K562 (cell line): ENCODE measurements around the gene PLAC9. TPM values are rescaled to one million over a fixed set of nuclear protein-coding genes. Genes with fewer than 3 reads are reported as not detected.

Source experiments
- ATAC-seq: fragments of 200-7000 bp; cut with Tn5 transposase; 3 replicates; pipeline ENCODE4 v1.9.1; 2020; ENCODE audit warnings: moderate library complexity
- BruUV-seq: library from RNA; stranded (reverse); fragments of 400-500 nt; replicated peaks from 2 replicates; lab custom pipeline; 2021; lab: Mats Ljungman, UMichigan
- CTCF ChIA-PET: fragments of 300-600 bp; formaldehyde crosslinking; extraction: SDS; loops from one replicate; lab custom pipeline; 2021; ENCODE audit warnings: low intra/inter-chr PET ratio; lab: Yijun Ruan, JAX
- POLR2A ChIA-PET: fragments of 300-600, 350-650 bp; sonication (Branson Sonifier 250); formaldehyde crosslinking; extraction: SDS; loops from one replicate; lab custom pipeline; 2021; ENCODE audit warnings: antibody characterized with exemption, inconsistent platforms; lab: Yijun Ruan, JAX
- DNase-seq, 4 experiments: peaks; one replicate each; pipeline versions ENCODE4 v3.0.0 to v3.0.0-alpha.2; 2011 to 2018; ENCODE audit warnings: low spot score in 3 of 4, mixed read lengths in 3 of 4; ENCODE audit errors: extremely low read depth in 1 of 4
- FAIRE-seq: peaks from 2 replicates; lab custom pipeline; 2011; peaks lifted over from hg19 to GRCh38; lab: Jason Lieb, UNC
- H2AFZ ChIP-seq: 2 replicates; pipeline ENCODE4 v1.6.0; 2011; ENCODE audit warnings: low read depth, low read length, control low read depth, inconsistent platforms
- H3K27ac ChIP-seq: fragments of 200-600 bp; 3 replicates; pipeline ENCODE4 v1.8.0; 2011; ENCODE audit warnings: low read depth, mild to moderate bottlenecking, control low read depth, inconsistent platforms, low read length, moderate library complexity, mixed read lengths; ENCODE audit errors: extremely low read depth
- H3K27me3 ChIP-seq, 2 experiments: fragments of 300-600 bp in 1 of 2; 2 replicates in 1 of 2; 3 replicates in 1 of 2; pipeline versions ENCODE4 v1.6.0 to v1.8.0; 2011; ENCODE audit warnings: inconsistent platforms in 2 of 2, low read length in 2 of 2, mild to moderate bottlenecking in 1 of 2, mixed read lengths in 1 of 2, moderate library complexity in 1 of 2; ENCODE audit not compliant: control insufficient read depth in 2 of 2, insufficient read depth in 2 of 2
- H3K36me3 ChIP-seq: fragments of 300-600 bp; 3 replicates; pipeline ENCODE4 v1.8.0; 2011; ENCODE audit warnings: mild to moderate bottlenecking, low read length, inconsistent platforms; ENCODE audit not compliant: control insufficient read depth, insufficient read depth
- H3K4me1 ChIP-seq, 2 experiments: fragments of 200-600 bp in 1 of 2; replicated peaks in 1 of 2; 2 replicates in 1 of 2; 3 replicates in 1 of 2; pipeline versions ENCODE4 v1.5.1 to v1.8.0; 2011; ENCODE audit warnings: inconsistent platforms in 2 of 2, low read length in 2 of 2, mild to moderate bottlenecking in 1 of 2, mixed read lengths in 1 of 2, moderate library complexity in 1 of 2; ENCODE audit not compliant: control insufficient read depth in 2 of 2, insufficient read depth in 2 of 2
- H3K4me2 ChIP-seq: 2 replicates; pipeline ENCODE4 v1.6.1; 2011; ENCODE audit warnings: low read length, control low read depth, inconsistent platforms, mixed read lengths; ENCODE audit not compliant: insufficient read depth
- H3K4me3 ChIP-seq: fragments of 200-600 bp; sonication (generic), shearing (Covaris generic); 2 replicates; pipeline ENCODE4 v1.5.1; 2016; ENCODE audit warnings: control low read depth, inconsistent platforms
- H3K79me2 ChIP-seq: fragments of 200-600 bp; 3 replicates; pipeline ENCODE4 v1.8.0; 2011; ENCODE audit warnings: low read length, inconsistent platforms; ENCODE audit not compliant: control insufficient read depth, insufficient read depth
- H3K9ac ChIP-seq, 2 experiments: 2 replicates each; pipeline versions ENCODE4 v1.6.0 to v1.6.1; 2011; ENCODE audit warnings: low read depth in 2 of 2, low read length in 2 of 2, control low read depth in 1 of 2, inconsistent platforms in 1 of 2, mild to moderate bottlenecking in 1 of 2, mixed read lengths in 1 of 2; ENCODE audit not compliant: insufficient read depth in 1 of 2
- H3K9me1 ChIP-seq: one replicate; pipeline ENCODE4 v1.6.0; 2011; ENCODE audit warnings: inconsistent platforms, mild to moderate bottlenecking, low read length, moderate library complexity; ENCODE audit not compliant: control insufficient read depth, insufficient read depth
- H3K9me3 ChIP-seq: replicated peaks from 2 replicates; pipeline ENCODE4 v1.5.1; 2011; ENCODE audit warnings: low read depth, low read length, inconsistent platforms; ENCODE audit not compliant: control insufficient read depth, insufficient read depth
- H4K20me1 ChIP-seq: replicated peaks from 2 replicates; pipeline ENCODE4 v1.6.1; 2011; ENCODE audit warnings: low read length, inconsistent platforms, mixed read lengths; ENCODE audit not compliant: control insufficient read depth, insufficient read depth
- POLR2G ChIP-seq: fragments of 200-400 bp; formaldehyde crosslinking; IDR thresholded peaks from 2 replicates; pipeline ENCODE4 v1.6.1; 2017; ENCODE audit warnings: low read depth, mild to moderate bottlenecking, antibody characterized with exemption, low read length, moderate library complexity
- SMARCA5 ChIP-seq: fragments of 450-650 bp; IDR thresholded peaks from 2 replicates; pipeline ENCODE4 v1.6.1; 2016
- WGBS: fragments of 100-300 bp; shearing (Covaris generic); methylation state at CpG from one replicate; pipeline ENCODE4 v1.1.6; 2016; ENCODE audit warnings: low coverage, mixed read lengths; ENCODE audit not compliant: insufficient coverage; ENCODE audit errors: missing lambda C conversion rate; 5-methylcytosine and 5-hydroxymethylcytosine counted together
- in situ Hi-C: fragments of 300-500 bp; cut with MboI; formaldehyde crosslinking; loops from 4 replicates; pipeline ENCODE4 v1.15.0; 2018; ENCODE audit warnings: inconsistent platforms, mixed read lengths
- intact Hi-C: fragments of 100-400 bp; cut with micrococcal nuclease; formaldehyde crosslinking; loops from 2 replicates; pipeline ENCODE4 v1.14.2; 2022
- polyA plus RNA-seq, 8 experiments: library from polyadenylated mRNA; depleted of rRNA in 4 of 8; stranded (reverse) in 5 of 8; unstranded in 3 of 8; fragments of >200 nt; fragmentation: Nextera tagmentation in 2 of 8; fragmentation: Illumina TruSeq in 1 of 8; extraction: Ambion mirVana in 2 of 8; extraction: Trizol in 1 of 8; gene quantifications; 2 replicates each; pipeline versions ENCODE4 v1.2.1 to v1.2.3, GENCODE V29; 2011 to 2014; ENCODE audit warnings: inconsistent platforms in 1 of 8, missing spikeins in 1 of 8
- total RNA-seq, 7 experiments: library from RNA; depleted of rRNA in 6 of 7; stranded (reverse); fragments of >200 nt in 6 of 7; fragmentation: Illumina TruSeq in 2 of 7; extraction: Trizol in 2 of 7; gene quantifications; 2 replicates each; pipeline versions ENCODE4 v1.2.1 to v1.2.3, GENCODE V29; 2011 to 2021; ENCODE audit warnings: low replicate concordance in 1 of 7
- TF ChIP-seq, protein P1 (sequence below): sonication (generic); formaldehyde crosslinking; IDR thresholded peaks from 2 replicates; pipeline ENCODE4 v1.8.1; 2023; ENCODE audit warnings: mild to moderate bottlenecking, missing genetic modification reagents

PLAC9 gene
- total and polyA plus RNA-seq, 9 of the 15 experiments (the other 6 are each of a cell fraction or from before 2014, with no cell fraction given) = not detected

DNA sequence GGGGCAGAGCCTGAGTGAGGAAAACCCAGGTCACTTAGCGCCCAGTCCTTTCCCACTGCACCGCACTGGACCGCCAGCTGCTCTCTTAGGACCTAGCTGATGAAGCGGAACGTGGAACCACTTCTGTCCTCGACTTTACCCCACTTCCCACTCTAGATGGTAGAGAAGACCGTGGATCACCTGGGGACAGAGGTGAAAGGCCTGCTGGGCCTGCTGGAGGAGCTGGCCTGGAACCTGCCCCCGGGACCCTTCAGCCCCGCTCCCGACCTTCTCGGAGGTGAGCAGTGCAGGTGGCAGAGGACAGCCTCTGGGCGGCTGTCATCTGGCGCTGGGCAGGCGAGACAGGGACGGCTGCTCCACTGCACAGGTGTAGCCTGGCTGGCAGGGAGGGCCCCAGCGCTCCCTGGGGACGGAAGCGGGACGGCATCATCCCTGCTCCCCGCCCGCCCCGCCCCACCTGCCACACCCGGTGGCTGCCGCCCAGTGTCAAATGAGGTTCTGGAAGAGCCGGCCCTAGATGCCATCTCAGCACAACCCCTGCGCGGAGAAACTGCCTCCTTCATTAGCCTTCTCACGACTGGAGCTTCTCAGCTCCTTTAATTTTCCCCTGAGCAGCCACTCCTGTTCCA is 11.7 kb downstream of the PLAC9 start (continued):
- TF ChIP-seq, protein P1, sequence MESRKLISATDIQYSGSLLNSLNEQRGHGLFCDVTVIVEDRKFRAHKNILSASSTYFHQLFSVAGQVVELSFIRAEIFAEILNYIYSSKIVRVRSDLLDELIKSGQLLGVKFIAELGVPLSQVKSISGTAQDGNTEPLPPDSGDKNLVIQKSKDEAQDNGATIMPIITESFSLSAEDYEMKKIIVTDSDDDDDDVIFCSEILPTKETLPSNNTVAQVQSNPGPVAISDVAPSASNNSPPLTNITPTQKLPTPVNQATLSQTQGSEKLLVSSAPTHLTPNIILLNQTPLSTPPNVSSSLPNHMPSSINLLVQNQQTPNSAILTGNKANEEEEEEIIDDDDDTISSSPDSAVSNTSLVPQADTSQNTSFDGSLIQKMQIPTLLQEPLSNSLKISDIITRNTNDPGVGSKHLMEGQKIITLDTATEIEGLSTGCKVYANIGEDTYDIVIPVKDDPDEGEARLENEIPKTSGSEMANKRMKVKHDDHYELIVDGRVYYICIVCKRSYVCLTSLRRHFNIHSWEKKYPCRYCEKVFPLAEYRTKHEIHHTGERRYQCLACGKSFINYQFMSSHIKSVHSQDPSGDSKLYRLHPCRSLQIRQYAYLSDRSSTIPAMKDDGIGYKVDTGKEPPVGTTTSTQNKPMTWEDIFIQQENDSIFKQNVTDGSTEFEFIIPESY (CRISPR knock-in tag) = peak; percentile 92
- TF ChIP-seq POLR2G = peak; percentile 76

GRCh38 chr10:80144696-80145131 is 12.2 kb downstream of the PLAC9 start:
- intact Hi-C loops (loop anchor here (5.0 kb wide), 1 partner anchor 63 kb away; the partner anchor contains the start of gene ANXA11), in situ Hi-C loops (no loop called here)
- DNase-seq = no peak
- H3K4me1 ChIP-seq = peaks cover 0 to 9% of the 10 kb centered on the region in 2 experiments; a peak in 3 of 5 replicates
- H3K79me2 ChIP-seq = no peaks in the 10 kb centered on the region
- no peak overlapping the region for H3K4me3 ChIP-seq
- H3K9ac ChIP-seq = 0 out of 4 replicates have a peak overlapping the region, but pooled peaks of 1 of the 2 experiments have one; percentile 0
- peak; percentile 4; the same call in 2 of the 3 replicates for ATAC-seq
- 0 out of 3 replicates have a peak, but pooled peaks cover 2% of the 10 kb centered on the region for H3K36me3 ChIP-seq
- H3K9me1 ChIP-seq = no peaks in the 10 kb centered on the region
- whole genome bisulfite sequencing = 15% methylated on average over 12 of the region's 12 CpGs
- CTCF ChIA-PET = interaction anchor here (1.3 to 3.4 kb wide), 3 partner anchors 77 to 117 kb away, joined by 3 to 34 read pairs (median 4); no protein-coding TSS in a partner anchor
- H3K27ac ChIP-seq = no peak overlapping the region
- no peak overlapping the region for H2AFZ ChIP-seq
- FAIRE-seq = no peak
- peaks cover 8 to 25% of the 10 kb centered on the region in 2 experiments for H3K27me3 ChIP-seq
- TF ChIP-seq POLR2G = peak; percentile 49
- TF ChIP-seq SMARCA5 = no peak
- no peak overlapping the region for H3K4me2 ChIP-seq
- H3K9me3 ChIP-seq = 0 out of 2 replicates have a peak, but pooled peaks cover 4% of the 10 kb centered on the region
- peaks cover 5% of the 10 kb centered on the region for H4K20me1 ChIP-seq
- no TSS peak for BruUV-seq
- POLR2A ChIA-PET = interaction anchor here (0.8 to 1.6 kb wide), 6 partner anchors 14 to 141 kb away, joined by 3 to 6 read pairs (median 4); no protein-coding TSS in a partner anchor
